Stomach (tissue), 4 donors: ENCODE data around the gene ATP5F1E.

ENCODE experiments used
- CTCF ChIP-seq, 7 experiments: fragments of 450-650 bp in 4 of 7; fragments of 200-600 bp in 3 of 7; sonication (generic) in 3 of 7; IDR thresholded peaks; one replicate each; pipeline ENCODE4 v1.5.1; 2016 to 2019; ENCODE audit warnings: antibody characterized with exemption in 7 of 7, control low read depth in 2 of 7, mild to moderate bottlenecking in 1 of 7
- POLR2A ChIP-seq, 4 donors: fragments of 450-650 bp; IDR thresholded peaks; one replicate each; pipeline ENCODE4 v1.6.1; 2016; ENCODE audit warnings: antibody characterized with exemption in 4 of 4, control low read depth in 2 of 4, mild to moderate bottlenecking in 1 of 4, moderate library complexity in 1 of 4

- no peak for TF ChIP-seq CTCF (IDR thresholded peaks at IDR 0.05)
- no peak for TF ChIP-seq POLR2A (IDR thresholded peaks at IDR 0.05)
These were observed 17.3 kb downstream of the ATP5F1E start for GRCh38 chr20:59014680-59015389.
